Body of pancreas (tissue), 4 donors: ENCODE data around the gene NOTCH4. TPM values are rescaled to one million over a fixed set of nuclear protein-coding genes. Genes with fewer than 3 reads are reported as not detected.
A peak's percentile ranks its signal among the peaks of the same experiment; 100 is the strongest.

ENCODE experiments used
- ATAC-seq: fragments of 150-250 bp; one replicate; pipeline ENCODE4 v1.9.1; 2016
- DNase-seq, 4 donors: peaks; one replicate each; pipeline ENCODE4 v3.0.0-alpha.2; 2019
- H3K27ac ChIP-seq, 4 donors: fragments of 200-600 bp; sonication (generic); 1 replicate in 3 of 4; 2 replicates in 1 of 4; pipeline versions ENCODE4 v1.5.1 to v1.6.1; 2016 to 2019; ENCODE audit warnings: mild to moderate bottlenecking in 1 of 4, mixed read lengths in 1 of 4, moderate library complexity in 1 of 4
- H3K27me3 ChIP-seq, 2 donors: fragments of 200-600 bp; sonication (generic); one replicate each; pipeline ENCODE4 v1.6.0; 2016; ENCODE audit warnings: mild to moderate bottlenecking in 1 of 2
- H3K36me3 ChIP-seq, 2 donors: fragments of 200-600 bp; sonication (generic); replicated peaks in 1 of 2; 2 replicates each; pipeline ENCODE4 v1.5.1; 2016; ENCODE audit warnings: low read depth in 2 of 2; ENCODE audit not compliant: insufficient read depth in 1 of 2
- H3K4me1 ChIP-seq: fragments of 200-600 bp; sonication (generic); one replicate; pipeline ENCODE4 v1.6.0; 2016
- H3K4me3 ChIP-seq, 2 donors: fragments of 200-600 bp; sonication (generic); 1 replicate in 1 of 2; 2 replicates in 1 of 2; pipeline ENCODE4 v1.5.1; 2016 to 2019
- H3K9me3 ChIP-seq, 3 donors: fragments of 200-600 bp; sonication (generic); 1 replicate in 2 of 3; 2 replicates in 1 of 3; pipeline ENCODE4 v1.5.1; 2016
- CTCF ChIP-seq, 7 experiments: fragments of 450-650 bp in 4 of 7; fragments of 200-600 bp in 3 of 7; sonication (generic) in 3 of 7; IDR thresholded peaks; one replicate each; pipeline ENCODE4 v1.5.1; 2016 to 2019; ENCODE audit warnings: antibody characterized with exemption in 7 of 7
- POLR2A ChIP-seq, 3 donors: fragments of 450-650 bp; IDR thresholded peaks; one replicate each; pipeline ENCODE4 v1.6.1; 2016; ENCODE audit warnings: antibody characterized with exemption in 3 of 3, mild to moderate bottlenecking in 2 of 3
- WGBS, 2 donors: methylation state at CpG; one replicate each; pipeline ENCODE4 v1.1.5; 2017; 5-methylcytosine and 5-hydroxymethylcytosine counted together
- intact Hi-C: fragments of 100-400 bp; cut with DNase I; formaldehyde crosslinking; loops from one replicate; pipeline ENCODE4 v1.15.1; 2023
- total RNA-seq, 2 donors: library from RNA; depleted of rRNA; stranded (reverse); fragments of >200 nt; gene quantifications; one replicate each; pipeline ENCODE4 v1.1.0, GENCODE V29; 2016

NOTCH4 gene
- total RNA-seq, 2 donors from 2014 or later = 10.6 to 48.1 TPM

GRCh38 chr6:32166411-32167061, 57.3 kb downstream of the NOTCH4 start:
- Histone ChIP-seq H3K9me3 (no peaks in the 10 kb centered on the region), H3K27me3 (no peaks in the 10 kb centered on the region), H3K27ac (no peak overlapping the region), H3K4me3 (no peak overlapping the region), H3K4me1 (no peaks in the 10 kb centered on the region), H3K36me3 (peaks cover 0 to 1% of the 10 kb centered on the region in 2 donors)
- ATAC-seq = no peak
- no peak for DNase-seq
- WGBS, 2 donors = 82 to 96% methylated on average over 16 to 29 of the region's 30 CpGs
- intact Hi-C loops = no loop called here
- TF ChIP-seq CTCF (IDR thresholded peaks at IDR 0.05) (no peak), POLR2A (IDR thresholded peaks at IDR 0.05) (no peak)

- Histone ChIP-seq H3K27me3 (no peaks in the 10 kb centered on the region), H3K9me3 (no peaks in the 10 kb centered on the region), H3K27ac (peak within 1 kb of the TSS in 2 of 4 donors; percentile 9 to 18), H3K36me3 (peaks cover 0 to 1% of the 10 kb centered on the region in 2 donors), H3K4me3 (no peak within 1 kb of the TSS), H3K4me1 (no peaks in the 10 kb centered on the region)
- ATAC-seq = no peak
- intact Hi-C loops = no loop called here
- no peak for TF ChIP-seq CTCF (IDR thresholded peaks at IDR 0.05)
- TF ChIP-seq POLR2A (IDR thresholded peaks at IDR 0.05) = no peak
- no peak for DNase-seq
These were observed 59.6 kb downstream of the NOTCH4 start, which contains the start of gene EGFL8 for GRCh38 chr6:32164295-32164694. Gene EGFL8 (plus strand): TSS chr6:32164595. CDS start chr6:32166166, 1,571 bp downstream.

- peak; percentile 16 for ATAC-seq
- intact Hi-C loops = no loop called here
- Histone ChIP-seq H3K9me3 (no peaks in the 10 kb centered on the region), H3K27ac (peak overlapping the region in 2 of 4 donors; percentile 9 to 18), H3K4me1 (no peaks in the 10 kb centered on the region), H3K4me3 (no peak overlapping the region), H3K27me3 (no peaks in the 10 kb centered on the region), H3K36me3 (peaks cover 0 to 1% of the 10 kb centered on the region in 2 donors)
- no peak for DNase-seq
- WGBS, 2 donors = 85 to 86% methylated on average over 6 to 7 of the region's 7 CpGs
- TF ChIP-seq CTCF (IDR thresholded peaks at IDR 0.05) (no peak), POLR2A (IDR thresholded peaks at IDR 0.05) (no peak)
These were observed 60.2 kb downstream of the NOTCH4 start for GRCh38 chr6:32163559-32164258.

- H3K27me3 ChIP-seq = no peaks in the 10 kb centered on the region
These were observed 65.8 kb downstream of the NOTCH4 start for GRCh38 chr6:32158052-32158451.

More at GRCh38 chr6:32158052-32158451, 65.8 kb downstream of the NOTCH4 start:
- Histone ChIP-seq H3K4me1 (peaks cover 23% of the 10 kb centered on the region), H3K9me3 (no peaks in the 10 kb centered on the region), H3K27ac (no peak overlapping the region), H3K4me3 (no peak overlapping the region), H3K36me3 (no peaks in the 10 kb centered on the region)
- intact Hi-C loops = loop anchor here (5.0 kb wide), 1 partner anchor 41 kb away; no protein-coding TSS in a partner anchor
- TF ChIP-seq CTCF (IDR thresholded peaks at IDR 0.05) = no peak
- no peak for TF ChIP-seq POLR2A (IDR thresholded peaks at IDR 0.05)
- ATAC-seq (no peak), DNase-seq (no peak)
